ENCODE data around the gene MATN3. TPM values are rescaled to one million over a fixed set of nuclear protein-coding genes. Genes with fewer than 3 reads are reported as not detected.

The MATN3 gene
- total RNA-seq, 1 donor from 2014 or later = 0.22 TPM

DNA sequence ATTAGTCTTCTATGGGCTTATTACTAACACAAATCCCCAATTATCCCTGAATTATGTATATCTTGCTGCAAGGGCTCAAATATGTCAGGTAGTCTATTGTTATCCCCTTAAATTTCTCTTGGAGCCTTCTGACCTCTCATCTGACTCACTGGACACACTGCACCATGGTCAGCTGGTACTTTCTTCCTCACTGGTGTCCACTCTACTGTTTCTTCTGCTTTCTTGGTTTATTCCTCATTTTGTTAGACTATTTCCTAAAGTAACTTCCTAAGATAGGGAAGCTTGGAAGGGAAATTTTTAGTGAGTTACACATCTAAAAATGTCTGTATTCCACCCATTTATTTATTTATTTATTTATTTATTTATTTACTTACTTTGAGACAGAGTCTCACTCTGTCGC is 49.1 kb downstream of the MATN3 start:
- Histone ChIP-seq H3K27ac (replicated peaks) (no peak overlapping the region), H3K4me3 (no peak overlapping the region), H3K9me3 (replicated peaks) (no peaks in the 10 kb centered on the region), H3K36me3 (peaks cover 11% of the 10 kb centered on the region), H3K4me1 (no peaks in the 10 kb centered on the region), H3K27me3 (ENCODE audit: low read depth) (no peaks in the 10 kb centered on the region)
- TF ChIP-seq, protein P1, sequence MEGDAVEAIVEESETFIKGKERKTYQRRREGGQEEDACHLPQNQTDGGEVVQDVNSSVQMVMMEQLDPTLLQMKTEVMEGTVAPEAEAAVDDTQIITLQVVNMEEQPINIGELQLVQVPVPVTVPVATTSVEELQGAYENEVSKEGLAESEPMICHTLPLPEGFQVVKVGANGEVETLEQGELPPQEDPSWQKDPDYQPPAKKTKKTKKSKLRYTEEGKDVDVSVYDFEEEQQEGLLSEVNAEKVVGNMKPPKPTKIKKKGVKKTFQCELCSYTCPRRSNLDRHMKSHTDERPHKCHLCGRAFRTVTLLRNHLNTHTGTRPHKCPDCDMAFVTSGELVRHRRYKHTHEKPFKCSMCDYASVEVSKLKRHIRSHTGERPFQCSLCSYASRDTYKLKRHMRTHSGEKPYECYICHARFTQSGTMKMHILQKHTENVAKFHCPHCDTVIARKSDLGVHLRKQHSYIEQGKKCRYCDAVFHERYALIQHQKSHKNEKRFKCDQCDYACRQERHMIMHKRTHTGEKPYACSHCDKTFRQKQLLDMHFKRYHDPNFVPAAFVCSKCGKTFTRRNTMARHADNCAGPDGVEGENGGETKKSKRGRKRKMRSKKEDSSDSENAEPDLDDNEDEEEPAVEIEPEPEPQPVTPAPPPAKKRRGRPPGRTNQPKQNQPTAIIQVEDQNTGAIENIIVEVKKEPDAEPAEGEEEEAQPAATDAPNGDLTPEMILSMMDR (IDR thresholded peaks at IDR 0.05; ENCODE audit: borderline replicate concordance) = no peak
- DNase-seq = no peak
- intact Hi-C loops (cut with micrococcal nuclease) = no loop called here

DNA sequence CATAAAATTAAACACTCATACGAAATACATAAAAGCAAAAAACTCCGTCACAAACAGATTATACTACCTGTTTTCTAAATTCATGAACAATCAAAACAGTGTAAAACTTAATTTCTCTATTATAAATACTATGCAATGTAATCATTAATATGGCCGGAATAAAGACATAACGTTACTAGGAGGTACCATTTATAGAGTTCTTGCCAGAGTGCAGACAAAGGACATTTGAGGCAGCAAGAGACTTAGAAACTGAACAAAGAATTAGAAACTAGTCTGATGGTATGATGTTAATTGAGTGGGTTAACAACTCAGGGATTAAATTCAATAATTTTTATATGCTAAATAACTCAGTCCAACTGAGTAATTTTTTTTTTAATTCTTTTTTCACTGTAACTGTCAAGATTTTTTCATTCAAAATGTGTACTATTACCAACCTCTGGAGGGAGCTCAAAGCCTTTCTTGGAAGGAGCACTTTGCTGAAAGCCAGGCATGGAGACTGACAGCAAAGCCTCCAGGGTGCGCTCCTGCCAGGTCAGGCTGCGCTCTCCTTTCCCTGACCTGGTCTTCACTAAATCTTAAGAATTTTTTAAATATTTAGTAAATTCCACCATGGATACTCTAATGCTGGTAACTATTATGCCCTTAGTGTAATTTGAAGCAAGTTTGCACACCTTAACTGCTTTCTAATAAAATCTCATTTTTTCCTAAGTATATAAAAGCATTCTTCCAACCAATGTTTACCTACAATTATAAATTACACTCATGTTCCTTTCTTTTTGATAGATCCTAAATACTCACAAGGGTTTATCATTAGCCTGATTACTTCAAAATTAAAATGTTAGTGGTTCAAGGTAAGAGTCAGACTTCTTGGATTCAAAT is 56.7 kb downstream of the MATN3 start:
- Histone ChIP-seq H3K4me1 (no peaks in the 10 kb centered on the region), H3K27me3 (ENCODE audit: low read depth) (no peaks in the 10 kb centered on the region), H3K9me3 (replicated peaks) (no peaks in the 10 kb centered on the region), H3K4me3 (no peak overlapping the region), H3K36me3 (no peaks in the 10 kb centered on the region), H3K27ac (replicated peaks) (no peak overlapping the region)
- intact Hi-C loops (cut with micrococcal nuclease) = no loop called here
- DNase-seq = peak; percentile 22
- TF ChIP-seq, protein P1 (IDR thresholded peaks at IDR 0.05; ENCODE audit: borderline replicate concordance) = peak; percentile 84

DNA sequence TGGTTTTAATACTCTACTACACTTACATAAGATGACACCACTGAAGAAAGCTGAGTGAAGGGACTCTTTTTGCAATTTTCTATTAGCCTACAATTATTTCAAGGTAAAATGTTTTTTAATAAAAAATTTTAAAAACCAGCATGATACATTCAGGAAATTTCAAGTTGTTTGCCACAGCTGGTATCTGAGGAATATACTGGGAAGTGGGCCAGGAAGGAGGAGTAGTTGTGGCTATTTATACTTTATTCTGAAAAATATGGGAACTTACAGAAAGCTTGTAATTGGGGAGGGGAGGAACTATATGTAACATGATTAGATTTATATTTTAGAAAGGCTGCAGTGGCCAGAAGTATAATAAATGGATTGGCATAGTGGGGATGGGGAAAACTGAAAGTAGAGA is 63.4 kb downstream of the MATN3 start:
- intact Hi-C loops (cut with micrococcal nuclease) = no loop called here
- H3K4me1 ChIP-seq = peaks cover 10% of the 10 kb centered on the region
- no peaks in the 10 kb centered on the region for H3K27me3 ChIP-seq (ENCODE audit: low read depth)
- no peaks in the 10 kb centered on the region for H3K9me3 ChIP-seq (replicated peaks)
- TF ChIP-seq, protein P1 (IDR thresholded peaks at IDR 0.05; ENCODE audit: borderline replicate concordance) = no peak
- H3K4me3 ChIP-seq = no peak overlapping the region
- no peak for DNase-seq
- no peak overlapping the region for H3K27ac ChIP-seq (replicated peaks)
- H3K36me3 ChIP-seq = no peaks in the 10 kb centered on the region

DNA sequence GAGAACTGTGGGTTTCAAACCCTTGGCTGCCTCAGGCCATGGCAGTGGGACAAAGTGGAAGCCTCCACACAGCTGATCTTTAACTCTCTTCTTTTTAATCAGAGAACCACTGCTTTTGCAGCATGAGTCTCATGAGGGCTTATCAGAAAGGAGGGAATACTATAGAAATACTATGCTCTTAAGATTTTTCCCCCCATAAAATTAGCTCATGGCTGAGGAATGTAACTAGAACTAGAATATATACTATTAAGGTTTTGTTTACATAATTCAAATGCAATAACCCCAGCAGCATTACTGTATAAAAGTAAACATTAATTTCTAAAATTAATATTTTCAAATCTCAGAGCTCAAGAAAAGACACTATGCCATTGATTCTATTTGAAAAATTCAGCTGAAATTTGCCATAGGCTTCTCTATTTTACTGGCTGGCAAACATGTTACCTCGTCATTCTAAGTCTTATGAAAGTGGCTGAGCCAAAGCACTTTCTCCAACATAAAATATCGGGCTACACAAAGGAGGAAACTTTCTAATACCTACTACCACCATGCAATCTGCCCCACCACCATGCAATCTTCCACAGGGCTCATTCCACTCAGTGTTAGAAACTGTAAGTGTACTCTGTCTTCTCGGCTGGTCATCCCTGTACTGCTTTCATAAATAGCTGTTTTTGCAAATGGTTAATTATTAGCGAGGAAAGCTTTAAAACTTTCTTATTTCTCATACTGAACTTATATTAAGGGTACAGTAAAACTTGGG is 65.1 kb downstream of the MATN3 start:
- no peak for DNase-seq
- Histone ChIP-seq H3K4me1 (peaks cover 20% of the 10 kb centered on the region), H3K4me3 (no peak overlapping the region), H3K9me3 (replicated peaks) (no peaks in the 10 kb centered on the region), H3K27me3 (ENCODE audit: low read depth) (no peaks in the 10 kb centered on the region), H3K27ac (replicated peaks) (no peak overlapping the region), H3K36me3 (no peaks in the 10 kb centered on the region)
- intact Hi-C loops (cut with micrococcal nuclease) = no loop called here
- TF ChIP-seq, protein P1 (IDR thresholded peaks at IDR 0.05; ENCODE audit: borderline replicate concordance) = no peak

- intact Hi-C loops (cut with micrococcal nuclease) = no loop called here
- H3K36me3 ChIP-seq = no peaks in the 10 kb centered on the region
- TF ChIP-seq, protein P1 (IDR thresholded peaks at IDR 0.05; ENCODE audit: borderline replicate concordance) = no peak
- no peak overlapping the region for H3K27ac ChIP-seq (replicated peaks)
- H3K4me3 ChIP-seq = no peak overlapping the region
- H3K4me1 ChIP-seq = peaks cover 18% of the 10 kb centered on the region
- no peaks in the 10 kb centered on the region for H3K9me3 ChIP-seq (replicated peaks)
- DNase-seq = no peak
- H3K27me3 ChIP-seq (ENCODE audit: low read depth) = no peaks in the 10 kb centered on the region
Observed at GRCh38 chr2:19944205-19944845, 68.1 kb downstream of the MATN3 start.

Data from left ventricle myocardium inferior (tissue), 1 donor.